GM21717 (cell line): ENCODE measurements around the gene ANTXR2.

ENCODE experiments used
- ATAC-seq: cut with Tn5 transposase; IDR thresholded peaks from one replicate; pipeline ENCODE4 v1.9.1; 2021; ENCODE audit warnings: mild to moderate bottlenecking, moderate library complexity; ENCODE audit not compliant: unreplicated experiment

The ANTXR2 gene

GRCh38 chr4:79875344-79875899, 197.6 kb downstream of the ANTXR2 start:
- no peak for ATAC-seq

- ATAC-seq: no peak
These were observed 198.8 kb downstream of the ANTXR2 start for GRCh38 chr4:79874197-79874596.

- ATAC-seq: no peak
These were observed 200.3 kb downstream of the ANTXR2 start for GRCh38 chr4:79872738-79873137.

GRCh38 chr4:79871961-79872360, 201.1 kb downstream of the ANTXR2 start:
- ATAC-seq: no peak

GRCh38 chr4:79869597-79870237, 203.3 kb downstream of the ANTXR2 start:
- no peak for ATAC-seq

- no peak for ATAC-seq
These were observed 207.8 kb downstream of the ANTXR2 start for GRCh38 chr4:79865201-79865597.

GRCh38 chr4:79864500-79865200, 208.4 kb downstream of the ANTXR2 start:
- ATAC-seq: no peak

GRCh38 chr4:79863333-79863732, 209.7 kb downstream of the ANTXR2 start:
- ATAC-seq: no peak

- ATAC-seq: no peak
These were observed 210.2 kb downstream of the ANTXR2 start for GRCh38 chr4:79862821-79863220.

- ATAC-seq: no peak
These were observed 215.2 kb downstream of the ANTXR2 start for GRCh38 chr4:79857811-79858210.

- no peak for ATAC-seq
These were observed 216.8 kb downstream of the ANTXR2 start for GRCh38 chr4:79856196-79856595.

- no peak for ATAC-seq
These were observed 218.1 kb downstream of the ANTXR2 start for GRCh38 chr4:79854856-79855502.

- ATAC-seq: no peak
These were observed 220.7 kb downstream of the ANTXR2 start for GRCh38 chr4:79852305-79852730.

GRCh38 chr4:79851625-79852304, 221.3 kb downstream of the ANTXR2 start:
- ATAC-seq: no peak
